ENCODE measurements around the gene CDV3. TPM values are rescaled to one million over a fixed set of nuclear protein-coding genes. Genes with fewer than 3 reads are reported as not detected.

The CDV3 gene
- 100 to 1,000 TPM in 1 of 2 donors, 10 to 100 TPM in 1; 88.1 to 113 TPM for total RNA-seq

GRCh38 chr3:133573629-133574194 is at the start of gene CDV3:
Gene CDV3 (plus strand): TSS chr3:133573686. CDS start chr3:133574045, 359 bp downstream.

Small RNA genes within 50 kb of the gene (small RNA-seq; reads per million reads assigned to genes)
- gene AC022296.2 (0 reads per million in 2 donors), gene RF00438 (0 reads per million in 2 donors)

Other genes with a start within 250 kb of the CDV3 start
- gene BFSP2, start 173.6 kb upstream of the CDV3 start, total RNA-seq, result under 1 TPM in 1 of 2 donors, not detected in 1; 0.69 TPM
- gene TOPBP1, start 88.3 kb downstream of the CDV3 start, total RNA-seq, result 10 to 100 TPM; 44.7 to 67.3 TPM
- gene TF, start 172.7 kb downstream of the CDV3 start, total RNA-seq, result 1 to 10 TPM in 1 of 2 donors, not detected in 1; 1.0 TPM
- gene SRPRB, start 232.1 kb downstream of the CDV3 start, total RNA-seq, result 10 to 100 TPM; 37.2 to 64.3 TPM